Measurements from ENCODE around the gene TSPAN10. TPM values are rescaled to one million over a fixed set of nuclear protein-coding genes. Genes with fewer than 3 reads are reported as not detected.
"Not testable (repeated sequence)": the region's sequence is repeated elsewhere in the genome, so short reads cannot be mapped to it uniquely, and the experiment has no call there.

The TSPAN10 gene
- total RNA-seq, 3 donors from 2014 or later: 0.27 to 0.47 (median 0.41) TPM

- intact Hi-C loops (cut with DNase I, micrococcal nuclease): no loop called here
- TF ChIP-seq, protein P1, sequence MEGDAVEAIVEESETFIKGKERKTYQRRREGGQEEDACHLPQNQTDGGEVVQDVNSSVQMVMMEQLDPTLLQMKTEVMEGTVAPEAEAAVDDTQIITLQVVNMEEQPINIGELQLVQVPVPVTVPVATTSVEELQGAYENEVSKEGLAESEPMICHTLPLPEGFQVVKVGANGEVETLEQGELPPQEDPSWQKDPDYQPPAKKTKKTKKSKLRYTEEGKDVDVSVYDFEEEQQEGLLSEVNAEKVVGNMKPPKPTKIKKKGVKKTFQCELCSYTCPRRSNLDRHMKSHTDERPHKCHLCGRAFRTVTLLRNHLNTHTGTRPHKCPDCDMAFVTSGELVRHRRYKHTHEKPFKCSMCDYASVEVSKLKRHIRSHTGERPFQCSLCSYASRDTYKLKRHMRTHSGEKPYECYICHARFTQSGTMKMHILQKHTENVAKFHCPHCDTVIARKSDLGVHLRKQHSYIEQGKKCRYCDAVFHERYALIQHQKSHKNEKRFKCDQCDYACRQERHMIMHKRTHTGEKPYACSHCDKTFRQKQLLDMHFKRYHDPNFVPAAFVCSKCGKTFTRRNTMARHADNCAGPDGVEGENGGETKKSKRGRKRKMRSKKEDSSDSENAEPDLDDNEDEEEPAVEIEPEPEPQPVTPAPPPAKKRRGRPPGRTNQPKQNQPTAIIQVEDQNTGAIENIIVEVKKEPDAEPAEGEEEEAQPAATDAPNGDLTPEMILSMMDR (IDR thresholded peaks at IDR 0.05): no peak
- H3K36me3 ChIP-seq (ENCODE audit: low read depth): no peaks in the 10 kb centered on the region
- ATAC-seq (no peak), DNase-seq (no peak)
- H3K9me3 ChIP-seq: no peaks in the 10 kb centered on the region
- H3K4me1 ChIP-seq (ENCODE audit: low read depth): peaks cover 2% of the 10 kb centered on the region
- no peak overlapping the region for H3K4me3 ChIP-seq
Observed at GRCh38 chr17:81672954-81673353, 36.0 kb downstream of the TSPAN10 start.

- H3K4me3 ChIP-seq: no peak overlapping the region
- no peaks in the 10 kb centered on the region for H3K36me3 ChIP-seq (ENCODE audit: low read depth)
- H3K4me1 ChIP-seq (ENCODE audit: low read depth): no peaks in the 10 kb centered on the region
- intact Hi-C loops (cut with DNase I, micrococcal nuclease): no loop called here
- TF ChIP-seq, protein P1 (IDR thresholded peaks at IDR 0.05): no peak
- no peaks in the 10 kb centered on the region for H3K9me3 ChIP-seq
- DNase-seq (no peak), ATAC-seq (no peak)
Observed at GRCh38 chr17:81673561-81674258, 36.7 kb downstream of the TSPAN10 start.

- H3K4me1 ChIP-seq (ENCODE audit: low read depth); intact Hi-C loops (cut with DNase I, micrococcal nuclease); H3K4me3 ChIP-seq; H3K36me3 ChIP-seq (ENCODE audit: low read depth); H3K9me3 ChIP-seq; ATAC-seq: not testable (repeated sequence)
- peak in 2 of 3 donors; percentile 31 to 54 for DNase-seq
- TF ChIP-seq, protein P1 (IDR thresholded peaks at IDR 0.05): peak; percentile 48
Observed at GRCh38 chr17:81675515-81676221, 38.7 kb downstream of the TSPAN10 start.

GRCh38 chr17:81676906-81677305, 39.9 kb downstream of the TSPAN10 start:
- TF ChIP-seq, protein P1 (IDR thresholded peaks at IDR 0.05): no peak
- intact Hi-C loops (cut with DNase I, micrococcal nuclease): no loop called here
- H3K4me3 ChIP-seq: no peak overlapping the region
- ATAC-seq: no peak
- no peaks in the 10 kb centered on the region for H3K9me3 ChIP-seq
- H3K4me1 ChIP-seq (ENCODE audit: low read depth): no peaks in the 10 kb centered on the region
- no peak for DNase-seq
- H3K36me3 ChIP-seq (ENCODE audit: low read depth): no peaks in the 10 kb centered on the region

- TF ChIP-seq, protein P1 (IDR thresholded peaks at IDR 0.05): no peak
- Histone ChIP-seq H3K36me3 (ENCODE audit: low read depth) (no peaks in the 10 kb centered on the region), H3K9me3 (no peaks in the 10 kb centered on the region), H3K4me1 (ENCODE audit: low read depth) (peaks cover 14% of the 10 kb centered on the region), H3K4me3 (no peak overlapping the region)
- ATAC-seq (no peak), DNase-seq (no peak)
- intact Hi-C loops (cut with DNase I, micrococcal nuclease): no loop called here
Observed at GRCh38 chr17:81680150-81680549, 43.2 kb downstream of the TSPAN10 start.
